AG04450 (cell line): ENCODE measurements around the gene C1orf50. TPM values are rescaled to one million over a fixed set of nuclear protein-coding genes. Genes with fewer than 3 reads are reported as not detected.

Experiments used
- CTCF ChIA-PET: fragments of 300-600, 350-600 bp; formaldehyde crosslinking; extraction: SDS; loops from one replicate; lab custom pipeline; 2022; ENCODE audit warnings: antibody characterized with exemption, inconsistent platforms; lab: Charles Lee
- POLR2A ChIA-PET: fragments of 350-600 bp; formaldehyde crosslinking; extraction: SDS; loops from one replicate; lab custom pipeline; 2021; ENCODE audit warnings: antibody characterized with exemption, inconsistent platforms; lab: Yijun Ruan, JAX
- DNase-seq: peaks from one replicate; pipeline ENCODE4 v3.0.0-alpha.2; 2011; ENCODE audit warnings: low read depth, low spot score
- H3K27ac ChIP-seq: one replicate; pipeline ENCODE4 v1.5.1; 2012; ENCODE audit warnings: low read depth, low read length, control low read depth
- H3K27me3 ChIP-seq: one replicate; pipeline ENCODE4 v1.6.0; 2012; ENCODE audit warnings: low read length; ENCODE audit not compliant: control insufficient read depth, insufficient read depth
- H3K4me3 ChIP-seq: 2 replicates; pipeline ENCODE4 v1.5.1; 2011; ENCODE audit warnings: mild to moderate bottlenecking, low read depth, low read length, control low read depth
- H3K9me3 ChIP-seq: 2 replicates; pipeline ENCODE4 v1.5.1; 2012; ENCODE audit warnings: low read length; ENCODE audit not compliant: control insufficient read depth, insufficient read depth
- CTCF ChIP-seq: IDR thresholded peaks from 2 replicates; pipeline ENCODE4 v1.5.1; 2011; ENCODE audit warnings: low read depth, low read length, control low read depth, inconsistent platforms
- polyA plus RNA-seq: library from polyadenylated mRNA; depleted of rRNA; stranded (reverse); fragments of >200 nt; gene quantifications from 2 replicates; pipeline ENCODE4 v1.2.3, GENCODE V29; 2011

The C1orf50 gene
- polyA plus RNA-seq, 1 experiment: 6.4 TPM

- TF ChIP-seq CTCF: no peak
- Histone ChIP-seq H3K9me3 (no peaks in the 10 kb centered on the region), H3K4me3 (no peak overlapping the region), H3K27ac (peak overlapping the region; percentile 11), H3K27me3 (no peaks in the 10 kb centered on the region)
- DNase-seq: no peak
- ChIA-PET CTCF (interaction anchor here (1.1 to 1.8 kb wide), 4 partner anchors 11 to 170 kb away, joined by 3 to 8 read pairs (median 4); no protein-coding TSS in a partner anchor), POLR2A (interaction anchor here (1.2 kb wide), 2 partner anchors 20 to 64 kb away, joined by 3 to 4 read pairs; partner anchors contain the start of genes C1orf50, P3H1 and YBX1)
Measured at GRCh38 chr1:42746436-42747105, 20.5 kb upstream of the C1orf50 start.

- DNase-seq: no peak
- Histone ChIP-seq H3K27ac (no peak overlapping the region), H3K9me3 (no peaks in the 10 kb centered on the region), H3K27me3 (no peaks in the 10 kb centered on the region), H3K4me3 (no peak overlapping the region)
- TF ChIP-seq CTCF: peak; percentile 59
- ChIA-PET CTCF (interaction anchor here (1.1 to 1.8 kb wide), 4 partner anchors 10 to 170 kb away, joined by 3 to 8 read pairs (median 4); no protein-coding TSS in a partner anchor), POLR2A (interaction anchor here (1.2 kb wide), 1 partner anchor 20 kb away, joined by 3 read pairs; the partner anchor contains the start of genes C1orf50 and P3H1)
Measured at GRCh38 chr1:42747125-42747524, 19.9 kb upstream of the C1orf50 start.

GRCh38 chr1:42748021-42748420 is 19.0 kb upstream of the C1orf50 start:
- no peaks in the 10 kb centered on the region for H3K27me3 ChIP-seq
- no peaks in the 10 kb centered on the region for H3K9me3 ChIP-seq
- H3K27ac ChIP-seq: no peak overlapping the region
- POLR2A ChIA-PET: no interaction called here
- no peak for TF ChIP-seq CTCF
- CTCF ChIA-PET: no interaction called here
- H3K4me3 ChIP-seq: no peak overlapping the region
- DNase-seq: no peak

- no peak for TF ChIP-seq CTCF
- CTCF ChIA-PET: interaction anchor here (0.9 to 1.2 kb wide), 2 partner anchors 10 to 171 kb away, joined by 3 to 4 read pairs; no protein-coding TSS in a partner anchor
- Histone ChIP-seq H3K4me3 (no peak overlapping the region), H3K27ac (no peak overlapping the region), H3K27me3 (no peaks in the 10 kb centered on the region), H3K9me3 (no peaks in the 10 kb centered on the region)
- POLR2A ChIA-PET: no interaction called here
- DNase-seq: no peak
Measured at GRCh38 chr1:42748461-42749410, 18.3 kb upstream of the C1orf50 start.
